ENCODE measurements around the gene ZSWIM1.
A peak's percentile ranks its signal among the peaks of the same experiment; 100 is the strongest.

The ZSWIM1 gene

DNA sequence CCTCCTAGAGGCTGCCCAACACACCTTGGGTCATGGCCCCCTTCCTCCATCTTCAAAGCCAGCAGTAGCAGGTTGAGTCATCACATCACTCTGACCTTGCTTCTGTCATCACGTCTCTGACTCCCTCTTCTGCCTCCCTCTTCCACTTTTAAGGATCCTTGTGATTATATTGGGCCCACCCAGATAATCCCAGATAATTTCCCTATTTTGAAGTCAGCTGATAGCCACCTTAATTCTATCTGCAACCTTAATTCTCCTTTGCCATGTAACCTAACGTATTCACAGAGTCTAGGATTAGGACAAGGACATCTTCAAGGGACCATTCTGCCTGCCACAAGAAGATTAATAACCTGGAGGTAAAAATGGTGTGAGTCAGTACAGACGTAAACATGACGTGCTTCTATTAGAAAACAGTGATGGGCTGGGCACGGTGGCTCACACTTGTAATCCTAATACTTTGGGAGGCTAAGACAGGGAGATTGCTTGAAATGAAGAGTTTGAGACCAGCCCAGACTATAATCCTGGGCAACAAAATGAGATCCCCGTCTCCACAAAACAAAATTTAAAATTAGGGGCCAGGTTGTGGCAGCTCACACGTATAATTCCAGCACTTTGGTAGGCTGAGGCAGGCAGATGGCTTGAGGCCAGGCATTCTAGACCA, 20.3 kb upstream of the ZSWIM1 start:
- no peak for DNase-seq (ENCODE audit: low spot score)
- no peaks in the 10 kb centered on the region for H3K27me3 ChIP-seq (ENCODE audit: insufficient read depth, poor library complexity, severe bottlenecking)
- peak overlapping the region; percentile 0 for H3K27ac ChIP-seq (ENCODE audit: poor library complexity, severe bottlenecking)
- TF ChIP-seq CTCF (IDR thresholded peaks at IDR 0.05; ENCODE audit: poor library complexity, severe bottlenecking), result no peak
- peaks cover 15% of the 10 kb centered on the region for H3K4me1 ChIP-seq (ENCODE audit: insufficient read depth, poor library complexity, severe bottlenecking)
- H3K9me3 ChIP-seq (ENCODE audit: severe bottlenecking), result no peaks in the 10 kb centered on the region
- no peak for ATAC-seq (ENCODE audit: low read depth)
- no peaks in the 10 kb centered on the region; the same call in 1 of the 2 replicates for H3K36me3 ChIP-seq (ENCODE audit: low read depth)
- no peak overlapping the region for H3K4me3 ChIP-seq (ENCODE audit: severe bottlenecking)

DNA sequence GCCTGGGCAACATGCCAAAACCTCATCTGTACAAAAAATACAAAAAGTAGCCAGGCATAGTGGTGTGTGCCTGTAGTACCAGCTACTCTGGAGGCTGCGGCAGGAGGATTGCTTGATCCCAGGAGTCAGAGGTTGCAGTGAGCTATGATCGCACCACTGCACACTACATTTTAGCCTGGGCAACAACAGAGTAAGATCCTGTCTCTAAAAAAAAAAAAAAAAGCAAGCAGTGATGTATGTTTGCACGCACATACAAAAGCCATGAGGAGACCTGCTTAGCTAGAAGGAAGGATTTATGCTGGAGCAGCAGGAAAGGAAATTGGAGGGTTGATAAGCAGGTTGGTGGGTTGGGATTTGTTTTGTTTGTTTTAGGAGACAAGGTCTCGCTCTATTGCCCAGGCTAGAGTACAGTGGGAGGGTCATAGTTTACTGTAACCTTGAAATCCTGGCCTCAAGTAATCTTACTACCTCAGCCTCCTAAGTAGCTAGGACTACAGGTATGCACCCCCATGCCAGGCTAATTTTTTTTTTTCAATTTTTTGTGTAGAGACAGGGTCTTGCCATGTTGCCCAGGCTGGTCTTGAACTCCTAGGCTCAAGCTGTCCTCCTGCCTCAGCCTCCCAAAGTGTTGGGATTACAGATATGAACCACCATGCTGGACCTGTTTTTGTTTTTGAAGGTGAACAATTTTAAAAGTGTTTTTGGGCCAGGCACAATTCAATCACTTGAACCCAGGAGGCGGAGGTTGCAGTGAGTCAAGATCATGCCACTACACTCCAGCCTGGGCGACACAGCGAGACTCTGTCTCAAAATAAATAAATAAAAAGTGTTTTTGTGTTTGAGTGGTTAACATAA, 19.6 kb upstream of the ZSWIM1 start:
- H3K27me3 ChIP-seq (ENCODE audit: insufficient read depth, poor library complexity, severe bottlenecking), result no peaks in the 10 kb centered on the region
- peaks cover 11% of the 10 kb centered on the region for H3K4me1 ChIP-seq (ENCODE audit: insufficient read depth, poor library complexity, severe bottlenecking)
- peak overlapping the region; percentile 0 for H3K27ac ChIP-seq (ENCODE audit: poor library complexity, severe bottlenecking)
- no peak for DNase-seq (ENCODE audit: low spot score)
- H3K4me3 ChIP-seq (ENCODE audit: severe bottlenecking), result no peak overlapping the region
- H3K9me3 ChIP-seq (ENCODE audit: severe bottlenecking), result no peaks in the 10 kb centered on the region
- TF ChIP-seq CTCF (IDR thresholded peaks at IDR 0.05; ENCODE audit: poor library complexity, severe bottlenecking), result no peak
- no peaks in the 10 kb centered on the region for H3K36me3 ChIP-seq (ENCODE audit: low read depth)
- no peak for ATAC-seq (ENCODE audit: low read depth)

- Histone ChIP-seq H3K4me3 (ENCODE audit: severe bottlenecking) (no peak overlapping the region), H3K36me3 (ENCODE audit: low read depth) (no peaks in the 10 kb centered on the region), H3K9me3 (ENCODE audit: severe bottlenecking) (no peaks in the 10 kb centered on the region), H3K4me1 (ENCODE audit: insufficient read depth, poor library complexity, severe bottlenecking) (peaks cover 14% of the 10 kb centered on the region), H3K27me3 (ENCODE audit: insufficient read depth, poor library complexity, severe bottlenecking) (no peaks in the 10 kb centered on the region), H3K27ac (ENCODE audit: poor library complexity, severe bottlenecking) (no peak overlapping the region)
- DNase-seq (ENCODE audit: low spot score) (no peak), ATAC-seq (ENCODE audit: low read depth) (no peak)
- TF ChIP-seq CTCF (IDR thresholded peaks at IDR 0.05; ENCODE audit: poor library complexity, severe bottlenecking), result no peak
Measured at GRCh38 chr20:45863543-45864470, 17.2 kb upstream of the ZSWIM1 start.

GRCh38 chr20:45866454-45866853, 14.6 kb upstream of the ZSWIM1 start:
- no peaks in the 10 kb centered on the region for H3K27me3 ChIP-seq (ENCODE audit: insufficient read depth, poor library complexity, severe bottlenecking)
- DNase-seq (ENCODE audit: low spot score) (no peak), ATAC-seq (ENCODE audit: low read depth) (no peak)
- peaks cover 11% of the 10 kb centered on the region for H3K4me1 ChIP-seq (ENCODE audit: insufficient read depth, poor library complexity, severe bottlenecking)
- TF ChIP-seq CTCF (IDR thresholded peaks at IDR 0.05; ENCODE audit: poor library complexity, severe bottlenecking), result no peak
- H3K27ac ChIP-seq (ENCODE audit: poor library complexity, severe bottlenecking), result peak overlapping the region; percentile 68
- H3K9me3 ChIP-seq (ENCODE audit: severe bottlenecking), result no peaks in the 10 kb centered on the region
- H3K36me3 ChIP-seq (ENCODE audit: low read depth), result no peaks in the 10 kb centered on the region
- H3K4me3 ChIP-seq (ENCODE audit: severe bottlenecking), result no peak overlapping the region
